SU-DHL-6 (cell line): ENCODE results near the gene MRPL33.

ENCODE experiments used
- CTCF ChIP-seq: fragments of 200-600 bp; sonication (generic); IDR thresholded peaks from one replicate; pipeline ENCODE4 v1.5.1; 2017; ENCODE audit warnings: antibody characterized with exemption, mild to moderate bottlenecking, low read length, moderate library complexity; ENCODE audit not compliant: insufficient read depth, poor library complexity, severe bottlenecking
- EZH2phosphoT487 ChIP-seq: fragments of 200-600 bp; sonication (generic), shearing (Covaris generic); conservative IDR thresholded peaks from 2 replicates; pipeline ENCODE4 v1.6.1; 2018; ENCODE audit warnings: mild to moderate bottlenecking, antibody characterized with exemption, low read length, moderate library complexity, mixed read lengths

- TF ChIP-seq CTCF (no peak), EZH2phosphoT487 (no peak)
These were observed 27.6 kb downstream of the MRPL33 start for GRCh38 chr2:27798948-27799645.
